K562 (cell line): ENCODE measurements around the gene PNLIPRP2. TPM values are rescaled to one million over a fixed set of nuclear protein-coding genes. Genes with fewer than 3 reads are reported as not detected.

Source experiments
- ATAC-seq: fragments of 200-7000 bp; cut with Tn5 transposase; 3 replicates; pipeline ENCODE4 v1.9.1; 2020; ENCODE audit warnings: moderate library complexity
- BruUV-seq: library from RNA; stranded (reverse); fragments of 400-500 nt; replicated peaks from 2 replicates; lab custom pipeline; 2021; lab: Mats Ljungman, UMichigan
- CTCF ChIA-PET: fragments of 300-600 bp; formaldehyde crosslinking; extraction: SDS; loops from one replicate; lab custom pipeline; 2021; ENCODE audit warnings: low intra/inter-chr PET ratio; lab: Yijun Ruan, JAX
- POLR2A ChIA-PET: fragments of 300-600, 350-650 bp; sonication (Branson Sonifier 250); formaldehyde crosslinking; extraction: SDS; loops from one replicate; lab custom pipeline; 2021; ENCODE audit warnings: antibody characterized with exemption, inconsistent platforms; lab: Yijun Ruan, JAX
- DNase-seq, 4 experiments: peaks; one replicate each; pipeline versions ENCODE4 v3.0.0 to v3.0.0-alpha.2; 2011 to 2018; ENCODE audit warnings: low spot score in 3 of 4, mixed read lengths in 3 of 4; ENCODE audit errors: extremely low read depth in 1 of 4
- FAIRE-seq: peaks from 2 replicates; lab custom pipeline; 2011; peaks lifted over from hg19 to GRCh38; lab: Jason Lieb, UNC
- H2AFZ ChIP-seq: 2 replicates; pipeline ENCODE4 v1.6.0; 2011; ENCODE audit warnings: low read depth, low read length, control low read depth, inconsistent platforms
- H3K27ac ChIP-seq: fragments of 200-600 bp; 3 replicates; pipeline ENCODE4 v1.8.0; 2011; ENCODE audit warnings: low read depth, mild to moderate bottlenecking, control low read depth, inconsistent platforms, low read length, moderate library complexity, mixed read lengths; ENCODE audit errors: extremely low read depth
- H3K27me3 ChIP-seq, 2 experiments: fragments of 300-600 bp in 1 of 2; 2 replicates in 1 of 2; 3 replicates in 1 of 2; pipeline versions ENCODE4 v1.6.0 to v1.8.0; 2011; ENCODE audit warnings: inconsistent platforms in 2 of 2, low read length in 2 of 2, mild to moderate bottlenecking in 1 of 2, mixed read lengths in 1 of 2, moderate library complexity in 1 of 2; ENCODE audit not compliant: control insufficient read depth in 2 of 2, insufficient read depth in 2 of 2
- H3K36me3 ChIP-seq: fragments of 300-600 bp; 3 replicates; pipeline ENCODE4 v1.8.0; 2011; ENCODE audit warnings: mild to moderate bottlenecking, low read length, inconsistent platforms; ENCODE audit not compliant: control insufficient read depth, insufficient read depth
- H3K4me1 ChIP-seq, 2 experiments: fragments of 200-600 bp in 1 of 2; replicated peaks in 1 of 2; 2 replicates in 1 of 2; 3 replicates in 1 of 2; pipeline versions ENCODE4 v1.5.1 to v1.8.0; 2011; ENCODE audit warnings: inconsistent platforms in 2 of 2, low read length in 2 of 2, mild to moderate bottlenecking in 1 of 2, mixed read lengths in 1 of 2, moderate library complexity in 1 of 2; ENCODE audit not compliant: control insufficient read depth in 2 of 2, insufficient read depth in 2 of 2
- H3K4me2 ChIP-seq: 2 replicates; pipeline ENCODE4 v1.6.1; 2011; ENCODE audit warnings: low read length, control low read depth, inconsistent platforms, mixed read lengths; ENCODE audit not compliant: insufficient read depth
- H3K4me3 ChIP-seq: fragments of 200-600 bp; sonication (generic), shearing (Covaris generic); 2 replicates; pipeline ENCODE4 v1.5.1; 2016; ENCODE audit warnings: control low read depth, inconsistent platforms
- H3K79me2 ChIP-seq: fragments of 200-600 bp; 3 replicates; pipeline ENCODE4 v1.8.0; 2011; ENCODE audit warnings: low read length, inconsistent platforms; ENCODE audit not compliant: control insufficient read depth, insufficient read depth
- H3K9ac ChIP-seq, 2 experiments: 2 replicates each; pipeline versions ENCODE4 v1.6.0 to v1.6.1; 2011; ENCODE audit warnings: low read depth in 2 of 2, low read length in 2 of 2, control low read depth in 1 of 2, inconsistent platforms in 1 of 2, mild to moderate bottlenecking in 1 of 2, mixed read lengths in 1 of 2; ENCODE audit not compliant: insufficient read depth in 1 of 2
- H3K9me1 ChIP-seq: one replicate; pipeline ENCODE4 v1.6.0; 2011; ENCODE audit warnings: inconsistent platforms, mild to moderate bottlenecking, low read length, moderate library complexity; ENCODE audit not compliant: control insufficient read depth, insufficient read depth
- H3K9me3 ChIP-seq: replicated peaks from 2 replicates; pipeline ENCODE4 v1.5.1; 2011; ENCODE audit warnings: low read depth, low read length, inconsistent platforms; ENCODE audit not compliant: control insufficient read depth, insufficient read depth
- H4K20me1 ChIP-seq: replicated peaks from 2 replicates; pipeline ENCODE4 v1.6.1; 2011; ENCODE audit warnings: low read length, inconsistent platforms, mixed read lengths; ENCODE audit not compliant: control insufficient read depth, insufficient read depth
- CC2D1A ChIP-seq: fragments of 450-650 bp; IDR thresholded peaks from 2 replicates; pipeline ENCODE4 v1.6.1; 2017; ENCODE audit warnings: mild to moderate bottlenecking
- CREB1 ChIP-seq, 2 experiments: sonication (generic) in 1 of 2; formaldehyde crosslinking in 1 of 2; IDR thresholded peaks; 2 replicates each; pipeline versions ENCODE4 v1.6.1 to v1.8.0; 2012 to 2022; ENCODE audit warnings: inconsistent platforms in 1 of 2, mild to moderate bottlenecking in 1 of 2, missing genetic modification reagents in 1 of 2, moderate library complexity in 1 of 2
- CSDE1 ChIP-seq, 2 experiments: fragments of 450-650 bp; IDR thresholded peaks; 2 replicates each; pipeline ENCODE4 v1.6.1; 2016; ENCODE audit warnings: mild to moderate bottlenecking in 1 of 2
- HEY1 ChIP-seq: fragments of 250-450 bp; sonication (Bioruptor Pico); IDR thresholded peaks from 2 replicates; pipeline ENCODE4 v1.5.0; 2020; ENCODE audit warnings: mild to moderate bottlenecking, moderate library complexity, borderline replicate concordance
- LCOR ChIP-seq: sonication (generic); formaldehyde crosslinking; IDR thresholded peaks from 2 replicates; pipeline ENCODE4 v1.8.0; 2022; ENCODE audit warnings: mild to moderate bottlenecking, missing genetic modification reagents
- PHF21A ChIP-seq: fragments of 450-650 bp; IDR thresholded peaks from 2 replicates; pipeline ENCODE4 v1.6.1; 2017; ENCODE audit warnings: low read depth, borderline replicate concordance
- PPARD ChIP-seq: fragments of 250-450 bp; sonication (Bioruptor Pico); IDR thresholded peaks from 2 replicates; pipeline ENCODE4 v1.8.0; 2022; ENCODE audit warnings: inconsistent platforms, mild to moderate bottlenecking, moderate library complexity
- ZBTB17 ChIP-seq: fragments of 450-650 bp; formaldehyde crosslinking; IDR thresholded peaks from 2 replicates; pipeline ENCODE4 v1.4.0; 2020; ENCODE audit warnings: mild to moderate bottlenecking
- ZNF146 ChIP-seq: IDR thresholded peaks from one replicate; pipeline ENCODE4 v1.6.1; 2018; ENCODE audit warnings: missing compliant biosample characterization; ENCODE audit not compliant: unreplicated experiment
- WGBS: fragments of 100-300 bp; shearing (Covaris generic); methylation state at CpG from one replicate; pipeline ENCODE4 v1.1.6; 2016; ENCODE audit warnings: low coverage, mixed read lengths; ENCODE audit not compliant: insufficient coverage; ENCODE audit errors: missing lambda C conversion rate; 5-methylcytosine and 5-hydroxymethylcytosine counted together
- in situ Hi-C: fragments of 300-500 bp; cut with MboI; formaldehyde crosslinking; loops from 4 replicates; pipeline ENCODE4 v1.15.0; 2018; ENCODE audit warnings: inconsistent platforms, mixed read lengths
- intact Hi-C: fragments of 100-400 bp; cut with micrococcal nuclease; formaldehyde crosslinking; loops from 2 replicates; pipeline ENCODE4 v1.14.2; 2022
- polyA plus RNA-seq, 8 experiments: library from polyadenylated mRNA; depleted of rRNA in 4 of 8; stranded (reverse) in 5 of 8; unstranded in 3 of 8; fragments of >200 nt; fragmentation: Nextera tagmentation in 2 of 8; fragmentation: Illumina TruSeq in 1 of 8; extraction: Ambion mirVana in 2 of 8; extraction: Trizol in 1 of 8; gene quantifications; 2 replicates each; pipeline versions ENCODE4 v1.2.1 to v1.2.3, GENCODE V29; 2011 to 2014; ENCODE audit warnings: inconsistent platforms in 1 of 8, missing spikeins in 1 of 8
- total RNA-seq, 7 experiments: library from RNA; depleted of rRNA in 6 of 7; stranded (reverse); fragments of >200 nt in 6 of 7; fragmentation: Illumina TruSeq in 2 of 7; extraction: Trizol in 2 of 7; gene quantifications; 2 replicates each; pipeline versions ENCODE4 v1.2.1 to v1.2.3, GENCODE V29; 2011 to 2021; ENCODE audit warnings: low replicate concordance in 1 of 7
- TF ChIP-seq, protein P1 (sequence below): fragments of 250-450 bp; sonication (Bioruptor Pico); IDR thresholded peaks from 2 replicates; pipeline ENCODE4 v1.4.0; 2020; ENCODE audit warnings: mild to moderate bottlenecking
- TF ChIP-seq, protein P2 (sequence below): fragments of 450-650 bp; IDR thresholded peaks from 2 replicates; pipeline ENCODE4 v1.6.1; 2018; ENCODE audit warnings: mild to moderate bottlenecking, low read depth; ENCODE audit not compliant: partially characterized antibody

PNLIPRP2 gene
- total and polyA plus RNA-seq, 9 of the 15 experiments (the other 6 are each of a cell fraction or from before 2014, with no cell fraction given), result 0.38 TPM; not detected in 8

DNA sequence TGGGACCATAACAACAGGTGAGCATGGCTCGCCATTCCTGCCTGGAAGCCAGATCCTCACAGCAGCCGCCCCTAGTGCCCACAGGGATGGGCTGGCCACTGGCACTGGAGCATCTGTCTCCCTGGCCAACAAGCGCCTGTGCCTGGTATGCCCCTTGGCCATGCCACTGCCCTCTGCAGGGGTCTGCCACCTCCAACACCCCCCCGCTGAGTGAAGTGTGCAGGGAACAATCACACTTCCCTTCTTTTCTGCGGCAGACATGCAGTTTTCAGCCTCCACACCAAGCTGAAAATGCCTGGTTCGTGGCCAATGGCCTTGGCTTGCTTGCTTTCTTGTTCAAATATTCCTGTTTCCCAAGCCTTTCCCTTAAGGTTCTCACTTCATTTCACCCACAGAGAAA is 70.9 kb downstream of the PNLIPRP2 start:
- TF ChIP-seq CSDE1 (IDR thresholded peaks at IDR 0.05) (no peak), PPARD (no peak), ZNF146 (no peak), CREB1 (IDR thresholded peaks at IDR 0.05) (no peak), CREB1 (CRISPR knock-in tag; IDR thresholded peaks at IDR 0.05) (no peak), CC2D1A (no peak), PHF21A (no peak), HEY1 (no peak), ZBTB17 (no peak), LCOR (CRISPR knock-in tag) (no peak)
- TF ChIP-seq, protein P1, sequence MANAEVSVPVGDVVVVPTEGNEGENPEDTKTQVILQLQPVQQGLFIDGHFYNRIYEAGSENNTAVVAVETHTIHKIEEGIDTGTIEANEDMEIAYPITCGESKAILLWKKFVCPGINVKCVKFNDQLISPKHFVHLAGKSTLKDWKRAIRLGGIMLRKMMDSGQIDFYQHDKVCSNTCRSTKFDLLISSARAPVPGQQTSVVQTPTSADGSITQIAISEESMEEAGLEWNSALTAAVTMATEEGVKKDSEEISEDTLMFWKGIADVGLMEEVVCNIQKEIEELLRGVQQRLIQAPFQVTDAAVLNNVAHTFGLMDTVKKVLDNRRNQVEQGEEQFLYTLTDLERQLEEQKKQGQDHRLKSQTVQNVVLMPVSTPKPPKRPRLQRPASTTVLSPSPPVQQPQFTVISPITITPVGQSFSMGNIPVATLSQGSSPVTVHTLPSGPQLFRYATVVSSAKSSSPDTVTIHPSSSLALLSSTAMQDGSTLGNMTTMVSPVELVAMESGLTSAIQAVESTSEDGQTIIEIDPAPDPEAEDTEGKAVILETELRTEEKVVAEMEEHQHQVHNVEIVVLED, result no peak
- TF ChIP-seq, protein P2, sequence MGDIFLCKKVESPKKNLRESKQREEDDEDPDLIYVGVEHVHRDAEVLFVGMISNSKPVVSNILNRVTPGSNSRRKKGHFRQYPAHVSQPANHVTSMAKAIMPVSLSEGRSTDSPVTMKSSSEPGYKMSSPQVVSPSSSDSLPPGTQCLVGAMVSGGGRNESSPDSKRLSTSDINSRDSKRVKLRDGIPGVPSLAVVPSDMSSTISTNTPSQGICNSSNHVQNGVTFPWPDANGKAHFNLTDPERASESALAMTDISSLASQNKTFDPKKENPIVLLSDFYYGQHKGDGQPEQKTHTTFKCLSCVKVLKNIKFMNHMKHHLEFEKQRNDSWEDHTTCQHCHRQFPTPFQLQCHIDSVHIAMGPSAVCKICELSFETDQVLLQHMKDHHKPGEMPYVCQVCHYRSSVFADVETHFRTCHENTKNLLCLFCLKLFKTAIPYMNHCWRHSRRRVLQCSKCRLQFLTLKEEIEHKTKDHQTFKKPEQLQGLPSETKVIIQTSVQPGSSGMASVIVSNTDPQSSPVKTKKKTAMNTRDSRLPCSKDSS, result no peak
- TF ChIP-seq, all 486 proteins: peak for 0
- ChIA-PET CTCF (no interaction called here), POLR2A (no interaction called here)
- Histone ChIP-seq H3K9ac (no peak overlapping the region), H3K4me1 (no peaks in the 10 kb centered on the region; a peak in 1 of 5 replicates), H3K27ac (no peak overlapping the region), H3K4me2 (no peak overlapping the region), H3K79me2 (no peaks in the 10 kb centered on the region), H3K4me3 (no peak overlapping the region), H2AFZ (no peak overlapping the region), H3K9me3 (no peaks in the 10 kb centered on the region), H3K9me1 (no peaks in the 10 kb centered on the region), H4K20me1 (no peaks in the 10 kb centered on the region), H3K27me3 (peaks cover 0 to 24% of the 10 kb centered on the region in 2 experiments; a peak in 1 of 5 replicates), H3K36me3 (no peaks in the 10 kb centered on the region)
- in situ Hi-C loops, result loop anchor here (25.0 kb wide), 1 partner anchor 96 kb away; no protein-coding TSS in a partner anchor
- 0% methylated on average over 5 of the region's 6 CpGs for WGBS
- DNase-seq (no peak), ATAC-seq (no peak), FAIRE-seq (no peak)
- intact Hi-C loops, result loop anchor here (2.0 kb wide), 1 partner anchor 73 kb away; no protein-coding TSS in a partner anchor
- no TSS peak for BruUV-seq
